DND-41 (cell line): ENCODE results near the gene KRTAP4-7.

Experiments
- EZH2 ChIP-seq: IDR thresholded peaks from 3 replicates; pipeline ENCODE4 v1.6.1; 2012; ENCODE audit warnings: borderline replicate concordance, low read depth, mild to moderate bottlenecking, moderate library complexity, low read length, inconsistent platforms; ENCODE audit not compliant: severe bottlenecking
- TF ChIP-seq, protein P1 (sequence below): IDR thresholded peaks from 2 replicates; pipeline ENCODE4 v1.5.1; 2012; ENCODE audit warnings: borderline replicate concordance, low read length, moderate library complexity, mild to moderate bottlenecking; ENCODE audit not compliant: poor library complexity, severe bottlenecking; ENCODE audit errors: extremely low read depth

DNA sequence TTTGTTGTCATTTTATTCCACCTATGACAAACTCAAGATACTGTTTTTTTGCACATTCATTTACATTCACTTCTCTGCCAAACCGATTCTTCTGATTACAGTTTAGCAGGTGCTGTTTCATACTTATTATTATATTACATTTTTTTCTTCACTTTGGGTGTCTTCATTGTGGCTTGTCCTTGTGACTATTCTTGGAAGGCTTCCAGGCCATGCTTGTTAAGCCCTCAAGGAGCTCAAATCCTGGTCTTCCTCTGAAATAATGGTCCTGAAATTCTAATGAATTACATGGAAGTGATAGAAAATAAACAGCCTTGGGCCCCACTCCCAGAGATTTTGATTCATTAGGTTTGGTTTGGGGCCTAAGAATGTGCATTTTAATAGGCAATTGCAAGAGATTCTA lies 19.6 kb upstream of the KRTAP4-7 start:
- TF ChIP-seq, protein P1, sequence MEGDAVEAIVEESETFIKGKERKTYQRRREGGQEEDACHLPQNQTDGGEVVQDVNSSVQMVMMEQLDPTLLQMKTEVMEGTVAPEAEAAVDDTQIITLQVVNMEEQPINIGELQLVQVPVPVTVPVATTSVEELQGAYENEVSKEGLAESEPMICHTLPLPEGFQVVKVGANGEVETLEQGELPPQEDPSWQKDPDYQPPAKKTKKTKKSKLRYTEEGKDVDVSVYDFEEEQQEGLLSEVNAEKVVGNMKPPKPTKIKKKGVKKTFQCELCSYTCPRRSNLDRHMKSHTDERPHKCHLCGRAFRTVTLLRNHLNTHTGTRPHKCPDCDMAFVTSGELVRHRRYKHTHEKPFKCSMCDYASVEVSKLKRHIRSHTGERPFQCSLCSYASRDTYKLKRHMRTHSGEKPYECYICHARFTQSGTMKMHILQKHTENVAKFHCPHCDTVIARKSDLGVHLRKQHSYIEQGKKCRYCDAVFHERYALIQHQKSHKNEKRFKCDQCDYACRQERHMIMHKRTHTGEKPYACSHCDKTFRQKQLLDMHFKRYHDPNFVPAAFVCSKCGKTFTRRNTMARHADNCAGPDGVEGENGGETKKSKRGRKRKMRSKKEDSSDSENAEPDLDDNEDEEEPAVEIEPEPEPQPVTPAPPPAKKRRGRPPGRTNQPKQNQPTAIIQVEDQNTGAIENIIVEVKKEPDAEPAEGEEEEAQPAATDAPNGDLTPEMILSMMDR = no peak
- TF ChIP-seq EZH2 = no peak
